Esophagus (tissue), 2 donors: Measurements from ENCODE around the gene POP7. TPM values are rescaled to one million over a fixed set of nuclear protein-coding genes. Genes with fewer than 3 reads are reported as not detected.

Experiments used
- H3K27ac ChIP-seq, 2 donors: one replicate each; pipeline ENCODE4 v1.5.1; 2013; ENCODE audit warnings: low read depth in 2 of 2, mild to moderate bottlenecking in 2 of 2, inconsistent platforms in 1 of 2, low read length in 1 of 2, moderate library complexity in 1 of 2
- H3K27me3 ChIP-seq, 2 donors: one replicate each; pipeline ENCODE4 v1.6.1; 2013; ENCODE audit warnings: low read length in 2 of 2, control low read depth in 1 of 2, mild to moderate bottlenecking in 1 of 2; ENCODE audit not compliant: insufficient read depth in 2 of 2, control insufficient read depth in 1 of 2
- H3K36me3 ChIP-seq, 2 donors: one replicate each; pipeline ENCODE4 v1.6.1; 2013; ENCODE audit warnings: low read length in 1 of 2; ENCODE audit not compliant: control insufficient read depth in 2 of 2, insufficient read depth in 2 of 2
- H3K4me1 ChIP-seq, 2 donors: one replicate each; pipeline ENCODE4 v1.6.1; 2013; ENCODE audit warnings: low read length in 1 of 2; ENCODE audit not compliant: control insufficient read depth in 2 of 2, insufficient read depth in 2 of 2
- H3K4me3 ChIP-seq, 2 donors: one replicate each; pipeline ENCODE4 v1.5.1; 2013; ENCODE audit warnings: low read length in 2 of 2, mild to moderate bottlenecking in 2 of 2, low read depth in 1 of 2, moderate library complexity in 1 of 2
- H3K9me3 ChIP-seq, 2 donors: one replicate each; pipeline ENCODE4 v1.6.1; 2013; ENCODE audit warnings: mild to moderate bottlenecking in 2 of 2, low read depth in 1 of 2, low read length in 1 of 2, moderate library complexity in 1 of 2; ENCODE audit not compliant: control insufficient read depth in 2 of 2, insufficient read depth in 1 of 2
- WGBS, 2 donors: extraction: QIAGEN DNeasy Blood & Tissue Kit; methylation state at CpG; one replicate each; pipeline ENCODE4 v1.1.7; 2013; 5-methylcytosine and 5-hydroxymethylcytosine counted together
- polyA plus RNA-seq, 2 donors: library from polyadenylated mRNA; stranded (reverse); fragments of 200-250 nt; gene quantifications; one replicate each; pipeline ENCODE4 v1.2.3, GENCODE V29; 2013
- donor health status: healthy with polysubstance abuse.
- donor health status: Bipolar disorder and iron deficiency.

POP7 gene
- polyA plus RNA-seq, 2 donors: 29.4 to 42.1 TPM

- WGBS, 2 donors: 0% methylated on average over 31 to 64 of the region's 65 CpGs
- peak within 1 kb of the TSS; percentile 96 to 97 for H3K27ac ChIP-seq
- no peaks in the 10 kb centered on the region for H3K9me3 ChIP-seq
Observed at GRCh38 chr7:100673302-100673941, 32.5 kb upstream of the POP7 start, which contains the start of gene GNB2. Gene GNB2 (plus strand): TSS chr7:100673740. CDS start chr7:100676266, 2,526 bp downstream.

GRCh38 chr7:100673942-100674410 is 31.9 kb upstream of the POP7 start:
- H3K36me3 ChIP-seq: peaks cover 16 to 23% of the 10 kb centered on the region in 2 donors
- peak overlapping the region; percentile 96 to 97 for H3K27ac ChIP-seq
- peaks cover 2 to 4% of the 10 kb centered on the region in 2 donors for H3K4me1 ChIP-seq
- peak overlapping the region; percentile 86 to 96 for H3K4me3 ChIP-seq
- no peaks in the 10 kb centered on the region for H3K27me3 ChIP-seq
- no peaks in the 10 kb centered on the region for H3K9me3 ChIP-seq
- 0 to 1% methylated on average over 31 to 34 of the region's 34 CpGs for WGBS, 2 donors

More at GRCh38 chr7:100673302-100673941, 32.5 kb upstream of the POP7 start, which contains the start of gene GNB2:
- Histone ChIP-seq H3K4me1 (peaks cover 2 to 4% of the 10 kb centered on the region in 2 donors), H3K36me3 (peaks cover 16 to 19% of the 10 kb centered on the region in 2 donors), H3K4me3 (peak within 1 kb of the TSS; percentile 86 to 96), H3K27me3 (no peaks in the 10 kb centered on the region)

- 1% methylated on average over 39 to 43 of the region's 43 CpGs for WGBS, 2 donors
- Histone ChIP-seq H3K27me3 (no peaks in the 10 kb centered on the region), H3K4me1 (peaks cover 4 to 7% of the 10 kb centered on the region in 2 donors), H3K36me3 (peaks cover 16 to 28% of the 10 kb centered on the region in 2 donors), H3K4me3 (peak overlapping the region; percentile 86 to 96), H3K27ac (peak overlapping the region; percentile 96 to 97), H3K9me3 (no peaks in the 10 kb centered on the region)
Observed at GRCh38 chr7:100674411-100675104, 31.4 kb upstream of the POP7 start.

DNA sequence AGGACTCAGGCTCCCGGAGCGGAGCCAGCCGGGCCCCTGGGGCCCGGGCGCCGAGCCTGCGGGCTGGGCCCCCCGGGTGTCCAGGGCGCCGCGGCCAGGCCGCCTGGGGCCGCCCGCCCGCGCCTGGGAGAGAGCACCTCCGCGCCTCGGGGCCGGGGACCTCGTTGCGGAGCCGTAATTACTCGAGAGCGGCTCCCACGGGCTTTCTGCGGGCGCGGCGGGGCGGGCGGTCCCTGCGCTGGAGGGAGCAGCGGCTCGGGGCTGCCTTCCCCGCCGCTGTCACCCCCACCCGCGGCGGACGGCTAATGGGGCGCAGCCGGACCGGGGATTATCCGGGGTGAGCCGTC is 30.8 kb upstream of the POP7 start:
- Histone ChIP-seq H3K36me3 (peaks cover 16 to 31% of the 10 kb centered on the region in 2 donors), H3K27ac (peak overlapping the region; percentile 96 to 97), H3K27me3 (no peaks in the 10 kb centered on the region), H3K4me3 (peak overlapping the region; percentile 86 to 96), H3K4me1 (peaks cover 4 to 7% of the 10 kb centered on the region in 2 donors), H3K9me3 (no peaks in the 10 kb centered on the region)
- 1 to 2% methylated on average over 14 to 46 of the region's 46 CpGs for WGBS, 2 donors

DNA sequence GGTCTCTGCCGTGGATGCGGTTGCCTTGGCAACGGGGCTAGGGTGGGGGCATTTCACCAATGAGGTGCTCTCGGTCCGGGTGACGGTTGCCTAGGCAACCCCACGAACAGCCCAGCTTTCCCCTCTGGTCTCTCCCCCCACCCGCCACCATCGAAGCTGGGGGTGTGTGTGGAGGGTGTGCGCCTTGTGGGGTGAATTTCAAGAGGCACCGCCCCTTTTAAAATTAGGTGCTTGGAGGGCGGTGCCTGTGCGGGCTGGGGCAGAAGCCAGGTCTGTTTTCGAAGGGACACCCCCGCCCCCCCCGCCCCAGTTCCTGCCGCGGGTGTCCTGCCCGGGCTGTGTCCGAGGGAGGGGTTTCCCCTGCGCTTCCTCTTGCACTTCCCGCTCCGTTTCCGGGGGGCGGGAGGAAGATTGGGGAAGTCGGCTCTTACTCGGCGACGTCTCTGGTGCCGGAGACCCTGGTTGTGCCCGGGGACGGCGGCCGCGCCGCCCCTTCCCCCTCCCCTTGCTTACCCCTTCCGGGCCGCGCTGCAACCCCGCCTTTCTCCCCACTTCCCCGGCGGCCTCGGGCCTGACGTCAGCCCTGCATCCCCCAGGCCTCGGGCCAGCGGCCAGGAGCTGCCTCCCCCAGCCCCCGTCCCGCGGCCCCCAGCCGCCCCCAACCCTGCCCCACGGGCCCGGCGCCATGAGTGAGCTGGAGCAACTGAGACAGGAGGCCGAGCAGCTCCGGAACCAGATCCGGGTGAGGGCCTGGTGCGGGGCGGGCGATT is 30.2 kb upstream of the POP7 start:
- no peaks in the 10 kb centered on the region for H3K9me3 ChIP-seq
- H3K27ac ChIP-seq: peak overlapping the region; percentile 96 to 97
- peaks cover 8 to 10% of the 10 kb centered on the region in 2 donors for H3K4me1 ChIP-seq
- H3K27me3 ChIP-seq: no peaks in the 10 kb centered on the region
- H3K36me3 ChIP-seq: peaks cover 16 to 31% of the 10 kb centered on the region in 2 donors
- H3K4me3 ChIP-seq: peak overlapping the region; percentile 86 to 96
- 1 to 4% methylated on average over 43 to 59 of the region's 59 CpGs for WGBS, 2 donors

DNA sequence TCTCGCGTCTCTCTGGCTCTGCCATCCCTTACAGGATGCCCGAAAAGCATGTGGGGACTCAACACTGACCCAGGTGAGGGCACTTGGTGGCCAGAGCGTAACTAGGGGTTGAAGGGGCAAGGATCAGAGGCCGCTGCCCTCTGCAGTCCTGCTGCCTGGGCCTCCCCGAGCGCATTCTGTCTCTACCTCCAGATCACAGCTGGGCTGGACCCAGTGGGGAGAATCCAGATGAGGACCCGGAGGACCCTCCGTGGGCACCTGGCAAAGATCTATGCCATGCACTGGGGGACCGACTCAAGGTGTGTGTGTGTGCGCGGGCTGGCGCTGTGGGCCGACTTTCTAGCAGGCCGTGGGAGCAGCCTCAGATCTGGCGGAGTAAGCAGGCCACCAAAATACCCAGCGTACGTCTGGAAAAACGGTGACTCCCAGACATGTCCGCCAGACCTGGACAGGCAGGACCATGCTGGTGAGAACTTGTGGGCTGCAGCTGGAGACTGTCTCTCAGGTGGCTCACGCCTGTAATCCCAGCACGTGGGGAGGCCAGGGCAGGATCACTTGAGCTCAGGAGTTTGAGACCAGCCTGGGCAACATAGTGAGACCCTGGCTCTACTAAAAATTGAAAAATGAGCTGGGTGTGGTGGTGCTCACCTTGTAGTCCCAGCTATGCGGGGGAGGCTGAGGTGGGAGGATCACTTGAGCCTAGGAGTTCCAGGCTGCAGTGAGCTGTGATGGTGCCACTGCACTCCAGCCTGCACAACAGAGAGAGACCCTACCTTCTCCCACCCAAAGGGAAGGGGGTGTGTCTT is 29.2 kb upstream of the POP7 start:
- no peaks in the 10 kb centered on the region for H3K9me3 ChIP-seq
- 76 to 79% methylated on average over 21 to 23 of the region's 23 CpGs for whole genome bisulfite sequencing, 2 donors

GRCh38 chr7:100677308-100678267 is 28.3 kb upstream of the POP7 start:
- Histone ChIP-seq H3K4me1 (peaks cover 8 to 10% of the 10 kb centered on the region in 2 donors), H3K36me3 (peaks cover 21 to 43% of the 10 kb centered on the region in 2 donors), H3K27me3 (no peaks in the 10 kb centered on the region), H3K4me3 (no peak overlapping the region), H3K9me3 (no peaks in the 10 kb centered on the region), H3K27ac (no peak overlapping the region)
- WGBS, 2 donors: 87 to 88% methylated on average over 36 of the region's 36 CpGs

More for the DNA sequence above, 29.2 kb upstream of the POP7 start:
- peak overlapping the region in 1 of 2 donors; percentile 96 for H3K4me3 ChIP-seq
- H3K27ac ChIP-seq: peak overlapping the region; percentile 54 to 97
- H3K4me1 ChIP-seq: peaks cover 8 to 10% of the 10 kb centered on the region in 2 donors
- no peaks in the 10 kb centered on the region for H3K27me3 ChIP-seq
- peaks cover 19 to 34% of the 10 kb centered on the region in 2 donors for H3K36me3 ChIP-seq

DNA sequence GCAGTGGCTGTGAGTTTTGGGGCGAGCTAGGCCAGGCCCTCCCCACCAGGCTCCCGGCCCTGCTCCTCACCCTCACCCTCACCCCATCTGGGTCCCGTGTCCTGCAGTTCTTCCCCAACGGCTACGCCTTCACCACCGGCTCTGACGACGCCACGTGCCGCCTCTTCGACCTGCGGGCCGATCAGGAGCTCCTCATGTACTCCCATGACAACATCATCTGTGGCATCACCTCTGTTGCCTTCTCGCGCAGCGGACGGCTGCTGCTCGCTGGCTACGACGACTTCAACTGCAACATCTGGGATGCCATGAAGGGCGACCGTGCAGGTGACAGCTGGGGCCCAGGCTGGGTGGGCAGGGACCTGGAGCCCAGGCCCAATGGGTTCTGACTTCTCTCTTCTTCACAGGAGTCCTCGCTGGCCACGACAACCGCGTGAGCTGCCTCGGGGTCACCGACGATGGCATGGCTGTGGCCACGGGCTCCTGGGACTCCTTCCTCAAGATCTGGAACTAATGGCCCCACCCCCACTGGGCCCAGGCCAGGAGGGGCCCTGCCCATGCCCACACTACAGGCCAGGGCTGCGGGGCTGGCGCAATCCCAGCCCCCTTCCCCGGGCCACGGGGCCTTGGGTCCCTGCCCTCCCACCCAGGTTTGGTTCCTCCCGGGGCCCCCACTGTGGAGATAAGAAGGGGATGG is 27.5 kb upstream of the POP7 start:
- no peak overlapping the region for H3K4me3 ChIP-seq
- WGBS, 2 donors: 76 to 78% methylated on average over 35 of the region's 35 CpGs
- H3K27me3 ChIP-seq: no peaks in the 10 kb centered on the region
- H3K36me3 ChIP-seq: peaks cover 21 to 49% of the 10 kb centered on the region in 2 donors
- no peaks in the 10 kb centered on the region for H3K9me3 ChIP-seq
- H3K4me1 ChIP-seq: peaks cover 8 to 10% of the 10 kb centered on the region in 2 donors
- no peak overlapping the region for H3K27ac ChIP-seq
